DOHH2 (cell line): ENCODE measurements around the gene CARM1.

Experiments
- CTCF ChIP-seq: fragments of 200-600 bp; sonication (generic); IDR thresholded peaks from one replicate; pipeline ENCODE4 v1.5.1; 2014; ENCODE audit warnings: antibody characterized with exemption, mild to moderate bottlenecking, low read depth, low read length; ENCODE audit not compliant: poor library complexity, severe bottlenecking
- EZH2phosphoT487 ChIP-seq: fragments of 200-600 bp; sonication (generic); IDR thresholded peaks from 2 replicates; pipeline ENCODE4 v1.6.1; 2017; ENCODE audit warnings: borderline replicate concordance, mild to moderate bottlenecking, antibody characterized with exemption, low read length, moderate library complexity, mixed read lengths

- TF ChIP-seq CTCF (no peak), EZH2phosphoT487 (no peak)
These were observed 48.3 kb downstream of the CARM1 start for GRCh38 chr19:10919352-10920287.
